K562 (cell line): ENCODE data around the gene CEP76. TPM values are rescaled to one million over a fixed set of nuclear protein-coding genes. Genes with fewer than 3 reads are reported as not detected.

Experiments used
- ARHGAP35 ChIP-seq: fragments of 450-650 bp; IDR thresholded peaks from 2 replicates; pipeline ENCODE4 v1.6.1; 2018; ENCODE audit not compliant: partially characterized antibody
- BDP1 ChIP-seq: IDR thresholded peaks from 3 replicates; pipeline ENCODE4 v1.6.1; 2011; ENCODE audit not compliant: insufficient read length, insufficient read depth
- BRD9 ChIP-seq: fragments of 450-650 bp; IDR thresholded peaks from 2 replicates; pipeline ENCODE4 v1.6.1; 2018; ENCODE audit warnings: low read depth; ENCODE audit not compliant: partially characterized antibody
- C11orf30 ChIP-seq: fragments of 450-650 bp; IDR thresholded peaks from 2 replicates; pipeline ENCODE4 v1.6.1; 2016; ENCODE audit warnings: low read depth, mild to moderate bottlenecking
- CREB1 ChIP-seq, 2 experiments: sonication (generic) in 1 of 2; formaldehyde crosslinking in 1 of 2; IDR thresholded peaks; 2 replicates each; pipeline versions ENCODE4 v1.6.1 to v1.8.0; 2012 to 2022; ENCODE audit warnings: inconsistent platforms in 1 of 2, mild to moderate bottlenecking in 1 of 2, missing genetic modification reagents in 1 of 2, moderate library complexity in 1 of 2
- ESRRB ChIP-seq: fragments of 250-450 bp; sonication (Bioruptor Pico); IDR thresholded peaks from 2 replicates; pipeline ENCODE4 v1.5.0; 2020; ENCODE audit warnings: mild to moderate bottlenecking, moderate library complexity, borderline replicate concordance
- FOXK2 ChIP-seq, 2 experiments: fragments of 450-650 bp; IDR thresholded peaks in 1 of 2; conservative IDR thresholded peaks in 1 of 2; 2 replicates each; pipeline ENCODE4 v1.6.1; 2016; ENCODE audit warnings: low read depth in 2 of 2, mild to moderate bottlenecking in 1 of 2
- GATAD2B ChIP-seq: fragments of 450-650 bp; IDR thresholded peaks from 2 replicates; pipeline ENCODE4 v1.6.1; 2017; ENCODE audit warnings: mild to moderate bottlenecking, borderline replicate concordance
- HEY1 ChIP-seq: fragments of 250-450 bp; sonication (Bioruptor Pico); IDR thresholded peaks from 2 replicates; pipeline ENCODE4 v1.5.0; 2020; ENCODE audit warnings: mild to moderate bottlenecking, moderate library complexity, borderline replicate concordance
- HSF4 ChIP-seq: fragments of 250-450 bp; sonication (Bioruptor Pico); IDR thresholded peaks from 2 replicates; pipeline ENCODE4 v2.1.2; 2022; ENCODE audit warnings: mild to moderate bottlenecking, moderate library complexity, borderline replicate concordance
- KLF6 ChIP-seq: fragments of 250-450 bp; sonication (Bioruptor Pico); IDR thresholded peaks from 2 replicates; pipeline ENCODE4 v1.4.0; 2020; ENCODE audit warnings: mild to moderate bottlenecking, moderate library complexity, borderline replicate concordance
- NEUROD1 ChIP-seq: fragments of 150-350 bp; IDR thresholded peaks from 2 replicates; pipeline ENCODE4 v1.6.1; 2014; ENCODE audit warnings: borderline replicate concordance, low read length, low read depth; ENCODE audit not compliant: partially characterized antibody
- NFXL1 ChIP-seq: fragments of 450-650 bp; formaldehyde crosslinking; IDR thresholded peaks from 2 replicates; pipeline ENCODE4 v1.4.0; 2021; ENCODE audit warnings: mild to moderate bottlenecking
- RBFOX2 ChIP-seq: fragments of 200-400 bp; formaldehyde crosslinking; IDR thresholded peaks from 2 replicates; pipeline ENCODE4 v1.6.1; 2017; ENCODE audit warnings: low read depth, mild to moderate bottlenecking, low read length, moderate library complexity
- SIN3A ChIP-seq, 2 experiments: fragments of 150-350 bp in 1 of 2; IDR thresholded peaks; 2 replicates each; pipeline ENCODE4 v1.6.1; 2011 to 2016; ENCODE audit warnings: borderline replicate concordance in 2 of 2, low read depth in 2 of 2, low read length in 2 of 2, mild to moderate bottlenecking in 2 of 2, moderate library complexity in 2 of 2; ENCODE audit not compliant: control insufficient read depth in 1 of 2
- SIRT6 ChIP-seq: IDR thresholded peaks from one replicate; pipeline ENCODE4 v1.6.1; 2012; ENCODE audit warnings: low read depth, mild to moderate bottlenecking, control low read depth, inconsistent platforms, low read length, moderate library complexity
- SUPT5H ChIP-seq: fragments of 450-650 bp; IDR thresholded peaks from 2 replicates; pipeline ENCODE4 v1.6.1; 2016
- XRCC5 ChIP-seq: fragments of 200-400 bp; formaldehyde crosslinking; IDR thresholded peaks from 2 replicates; pipeline ENCODE4 v1.6.1; 2017; ENCODE audit warnings: low read depth, mild to moderate bottlenecking, low read length
- YBX1 ChIP-seq: fragments of 450-650 bp; IDR thresholded peaks from 2 replicates; pipeline ENCODE4 v1.7.1; 2016; ENCODE audit warnings: mild to moderate bottlenecking
- ZNF124 ChIP-seq: sonication (generic); formaldehyde crosslinking; IDR thresholded peaks from 2 replicates; pipeline ENCODE4 v1.8.1; 2022; ENCODE audit warnings: missing genetic modification reagents
- ZNF165 ChIP-seq: fragments of 250-450 bp; sonication (Bioruptor Pico); IDR thresholded peaks from 2 replicates; pipeline ENCODE4 v1.4.0; 2020; ENCODE audit warnings: borderline replicate concordance
- ZNF699 ChIP-seq: fragments of 250-450 bp; sonication (Bioruptor Pico); IDR thresholded peaks from 2 replicates; pipeline ENCODE4 v1.8.0; 2021; ENCODE audit warnings: mild to moderate bottlenecking, moderate library complexity; ENCODE audit not compliant: insufficient replicate concordance
- polyA plus RNA-seq, 8 experiments: library from polyadenylated mRNA; depleted of rRNA in 4 of 8; stranded (reverse) in 5 of 8; unstranded in 3 of 8; fragments of >200 nt; fragmentation: Nextera tagmentation in 2 of 8; fragmentation: Illumina TruSeq in 1 of 8; extraction: Ambion mirVana in 2 of 8; extraction: Trizol in 1 of 8; gene quantifications; 2 replicates each; pipeline versions ENCODE4 v1.2.1 to v1.2.3, GENCODE V29; 2011 to 2014; ENCODE audit warnings: inconsistent platforms in 1 of 8, missing spikeins in 1 of 8
- total RNA-seq, 7 experiments: library from RNA; depleted of rRNA in 6 of 7; stranded (reverse); fragments of >200 nt in 6 of 7; fragmentation: Illumina TruSeq in 2 of 7; extraction: Trizol in 2 of 7; gene quantifications; 2 replicates each; pipeline versions ENCODE4 v1.2.1 to v1.2.3, GENCODE V29; 2011 to 2021; ENCODE audit warnings: low replicate concordance in 1 of 7
- TF ChIP-seq, protein P1 (sequence below), 2 experiments: fragments of 450-650 bp in 1 of 2; sonication (generic) in 1 of 2; formaldehyde crosslinking; conservative IDR thresholded peaks; 2 replicates each; pipeline versions ENCODE4 v1.4.0 to v1.8.1; 2020 to 2022; ENCODE audit warnings: mild to moderate bottlenecking in 1 of 2, missing genetic modification reagents in 1 of 2
- TF ChIP-seq, protein P2 (sequence below): fragments of 450-650 bp; IDR thresholded peaks from 2 replicates; pipeline ENCODE4 v1.7.0; 2016; ENCODE audit warnings: borderline replicate concordance
- TF ChIP-seq, protein P3 (sequence below): fragments of 450-650 bp; IDR thresholded peaks from 2 replicates; pipeline ENCODE4 v1.6.1; 2017; ENCODE audit warnings: mild to moderate bottlenecking, moderate library complexity

The CEP76 gene
- total and polyA plus RNA-seq, 9 of the 15 experiments (the other 6 are each of a cell fraction or from before 2014, with no cell fraction given), result 5.3 to 27.3 (median 19.3) TPM

DNA sequence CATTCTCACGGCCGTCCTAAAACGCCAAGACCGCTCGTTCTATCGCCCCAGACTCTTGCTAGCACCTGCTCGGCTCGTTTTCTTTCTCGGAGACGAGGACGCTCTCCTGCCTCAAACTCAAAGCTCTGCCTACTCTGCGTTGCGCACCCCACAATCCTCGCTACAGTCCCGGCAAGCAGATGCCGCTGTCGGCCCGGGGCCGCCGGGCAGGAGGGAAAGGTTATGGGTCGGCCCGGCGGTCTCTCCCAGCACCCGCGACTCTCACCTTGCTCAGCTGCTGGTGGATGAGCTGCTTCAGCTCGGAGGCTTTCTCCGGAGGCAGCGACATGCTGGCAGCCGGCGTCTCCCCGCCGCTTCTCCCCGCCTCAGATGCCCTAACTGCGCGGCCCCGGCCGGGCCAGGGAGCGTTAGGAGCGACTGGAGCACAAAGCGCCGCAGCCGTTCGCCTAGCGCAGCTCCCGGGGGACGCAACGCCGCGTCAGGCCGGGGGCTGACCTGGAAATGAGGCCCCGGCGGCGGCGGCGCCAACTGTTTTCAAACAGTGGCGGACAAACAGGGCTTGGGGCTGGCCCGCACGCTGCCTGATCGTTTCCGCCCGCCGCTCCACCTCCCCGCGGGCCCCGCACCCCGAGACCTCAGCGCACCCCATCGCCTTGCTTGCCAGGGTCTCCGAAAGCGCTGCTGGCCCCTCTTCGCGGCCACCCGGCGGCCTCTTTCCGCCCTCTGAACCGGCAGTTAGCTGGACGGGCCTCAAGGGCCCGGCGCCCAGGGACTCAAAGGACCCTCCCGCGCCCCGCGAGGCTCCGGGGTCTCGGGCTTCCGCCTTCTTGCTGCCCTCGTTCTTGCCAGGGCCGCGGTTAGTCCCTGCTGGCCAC, at the start of gene CEP76, which contains the start of gene PSMG2 (continued):
- TF ChIP-seq, protein P1, sequence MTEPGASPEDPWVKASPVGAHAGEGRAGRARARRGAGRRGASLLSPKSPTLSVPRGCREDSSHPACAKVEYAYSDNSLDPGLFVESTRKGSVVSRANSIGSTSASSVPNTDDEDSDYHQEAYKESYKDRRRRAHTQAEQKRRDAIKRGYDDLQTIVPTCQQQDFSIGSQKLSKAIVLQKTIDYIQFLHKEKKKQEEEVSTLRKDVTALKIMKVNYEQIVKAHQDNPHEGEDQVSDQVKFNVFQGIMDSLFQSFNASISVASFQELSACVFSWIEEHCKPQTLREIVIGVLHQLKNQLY (CRISPR knock-in tag; conservative IDR thresholded peaks at IDR 0.05), result no peak
- TF ChIP-seq CREB1 (IDR thresholded peaks at IDR 0.05) (peak; percentile 67), CREB1 (CRISPR knock-in tag; IDR thresholded peaks at IDR 0.05) (peak; percentile 73; the same call in 1 of the 2 replicates), GATAD2B (no peak), ZNF699 (CRISPR knock-in tag) (no peak), YBX1 (no peak), RBFOX2 (peak; percentile 99), C11orf30 (peak; percentile 97), ESRRB (no peak), BRD9 (peak; percentile 50), SUPT5H (peak; percentile 87), ZNF165 (no peak), NFXL1 (CRISPR knock-in tag) (no peak), FOXK2 (conservative IDR thresholded peaks at IDR 0.05 in 1 of 2, IDR thresholded peaks at IDR 0.05 in 1 of 2; ENCODE audit: low read depth in 2 of 2) (peak in 1 of 2 experiments; percentile 60; a peak in 3 of 4 replicates), ARHGAP35 (no peak), HSF4 (CRISPR knock-in tag) (no peak), XRCC5 (peak; percentile 88), BDP1 (no peak), NEUROD1 (peak; percentile 76), HEY1 (CRISPR knock-in tag) (no peak), KLF6 (CRISPR knock-in tag) (no peak), SIN3A (IDR thresholded peaks at IDR 0.05; ENCODE audit: borderline replicate concordance in 2 of 2, control insufficient read depth in 1 of 2, low read depth in 2 of 2, low read length in 2 of 2) (peak; percentile 69 to 80; a peak in 2 of 4 replicates), SIRT6 (no peak), ZNF124 (CRISPR knock-in tag) (no peak)
- TF ChIP-seq, protein P2, sequence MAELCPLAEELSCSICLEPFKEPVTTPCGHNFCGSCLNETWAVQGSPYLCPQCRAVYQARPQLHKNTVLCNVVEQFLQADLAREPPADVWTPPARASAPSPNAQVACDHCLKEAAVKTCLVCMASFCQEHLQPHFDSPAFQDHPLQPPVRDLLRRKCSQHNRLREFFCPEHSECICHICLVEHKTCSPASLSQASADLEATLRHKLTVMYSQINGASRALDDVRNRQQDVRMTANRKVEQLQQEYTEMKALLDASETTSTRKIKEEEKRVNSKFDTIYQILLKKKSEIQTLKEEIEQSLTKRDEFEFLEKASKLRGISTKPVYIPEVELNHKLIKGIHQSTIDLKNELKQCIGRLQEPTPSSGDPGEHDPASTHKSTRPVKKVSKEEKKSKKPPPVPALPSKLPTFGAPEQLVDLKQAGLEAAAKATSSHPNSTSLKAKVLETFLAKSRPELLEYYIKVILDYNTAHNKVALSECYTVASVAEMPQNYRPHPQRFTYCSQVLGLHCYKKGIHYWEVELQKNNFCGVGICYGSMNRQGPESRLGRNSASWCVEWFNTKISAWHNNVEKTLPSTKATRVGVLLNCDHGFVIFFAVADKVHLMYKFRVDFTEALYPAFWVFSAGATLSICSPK, result no peak
- TF ChIP-seq, protein P3, sequence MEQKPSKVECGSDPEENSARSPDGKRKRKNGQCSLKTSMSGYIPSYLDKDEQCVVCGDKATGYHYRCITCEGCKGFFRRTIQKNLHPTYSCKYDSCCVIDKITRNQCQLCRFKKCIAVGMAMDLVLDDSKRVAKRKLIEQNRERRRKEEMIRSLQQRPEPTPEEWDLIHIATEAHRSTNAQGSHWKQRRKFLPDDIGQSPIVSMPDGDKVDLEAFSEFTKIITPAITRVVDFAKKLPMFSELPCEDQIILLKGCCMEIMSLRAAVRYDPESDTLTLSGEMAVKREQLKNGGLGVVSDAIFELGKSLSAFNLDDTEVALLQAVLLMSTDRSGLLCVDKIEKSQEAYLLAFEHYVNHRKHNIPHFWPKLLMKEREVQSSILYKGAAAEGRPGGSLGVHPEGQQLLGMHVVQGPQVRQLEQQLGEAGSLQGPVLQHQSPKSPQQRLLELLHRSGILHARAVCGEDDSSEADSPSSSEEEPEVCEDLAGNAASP, result no peak
